Endothelial cell of umbilical vein (primary cell): ENCODE measurements around the gene THAP11.

Source experiments
- CTCF ChIP-seq, 2 donors: IDR thresholded peaks; 1 replicate in 1 of 2; 2 replicates in 1 of 2; pipeline ENCODE4 v1.5.1; 2011; ENCODE audit warnings: low read length in 2 of 2, mild to moderate bottlenecking in 2 of 2, moderate library complexity in 2 of 2, control low read depth in 1 of 2, inconsistent platforms in 1 of 2, low read depth in 1 of 2; ENCODE audit not compliant: insufficient read depth in 1 of 2; ENCODE audit errors: extremely low read depth in 1 of 2
- EZH2 ChIP-seq: IDR thresholded peaks from 2 replicates; pipeline ENCODE4 v1.6.1; 2012; ENCODE audit warnings: borderline replicate concordance, low read depth, mild to moderate bottlenecking, moderate library complexity, low read length, inconsistent platforms; ENCODE audit not compliant: severe bottlenecking
- FOS ChIP-seq: IDR thresholded peaks from 2 replicates; pipeline ENCODE4 v1.6.1; 2011; ENCODE audit warnings: mild to moderate bottlenecking, low read length, moderate library complexity, borderline replicate concordance; ENCODE audit not compliant: insufficient read depth
- JUN ChIP-seq: IDR thresholded peaks from 2 replicates; pipeline ENCODE4 v1.6.1; 2011; ENCODE audit warnings: borderline replicate concordance, low read depth; ENCODE audit not compliant: insufficient read length, insufficient read depth
- MYC ChIP-seq: IDR thresholded peaks from one replicate; pipeline ENCODE4 v1.6.1; 2011; ENCODE audit warnings: mild to moderate bottlenecking, low read depth, low read length
- POLR2A ChIP-seq: IDR thresholded peaks from 2 replicates; pipeline ENCODE4 v1.6.1; 2012; ENCODE audit warnings: low read depth, mild to moderate bottlenecking, control low read depth, low read length
- POLR2AphosphoS5 ChIP-seq: IDR thresholded peaks from 2 replicates; pipeline ENCODE4 v1.6.1; 2012; ENCODE audit warnings: low read depth, mild to moderate bottlenecking, control low read depth, low read length, moderate library complexity; ENCODE audit not compliant: insufficient read depth

- no peak for TF ChIP-seq CTCF (IDR thresholded peaks at IDR 0.05; ENCODE audit: extremely low read depth in 1 of 2, insufficient read depth in 1 of 2, low read depth in 1 of 2, low read length in 2 of 2)
- no peak for TF ChIP-seq POLR2A
- TF ChIP-seq POLR2AphosphoS5, result no peak
- TF ChIP-seq JUN, result no peak
- TF ChIP-seq EZH2, result no peak
- TF ChIP-seq MYC, result no peak
- no peak for TF ChIP-seq FOS
Observed at GRCh38 chr16:67822511-67822910, 19.6 kb upstream of the THAP11 start.
